ENCODE results near the gene NFE2L1. TPM values are rescaled to one million over a fixed set of nuclear protein-coding genes. Genes with fewer than 3 reads are reported as not detected.
"Not testable (repeated sequence)": the region's sequence is repeated elsewhere in the genome, so short reads cannot be mapped to it uniquely, and the experiment has no call there.

NFE2L1 gene
- 100 to 1,000 TPM; 146 to 376 (median 279) TPM for polyA plus RNA-seq (ENCODE audit: insufficient read length in 12 of 12)
- long read RNA-seq, donor 1, full-length matches to known transcripts: 14 of 89 reads
- long read RNA-seq, donor 1, partial matches to known transcripts: 75 of 89 reads
- long read RNA-seq, donor 1, other reads (novel, unspliced or antisense): 0 of 89 reads
- long read RNA-seq, donor 2, full-length matches to known transcripts: 25 of 179 reads
- long read RNA-seq, donor 2, partial matches to known transcripts: 137 of 179 reads
- long read RNA-seq, donor 2, other reads (novel, unspliced or antisense): 17 of 179 reads
- long read RNA-seq, donor 3, full-length matches to known transcripts: 9 of 54 reads
- long read RNA-seq, donor 3, partial matches to known transcripts: 33 of 54 reads
- long read RNA-seq, donor 3, other reads (novel, unspliced or antisense): 12 of 54 reads
- long read RNA-seq, donor 4, full-length matches to known transcripts: 5 of 64 reads
- long read RNA-seq, donor 4, partial matches to known transcripts: 53 of 64 reads
- long read RNA-seq, donor 4, other reads (novel, unspliced or antisense): 6 of 64 reads
- long read RNA-seq, donor 5, full-length matches to known transcripts: 37 of 241 reads
- long read RNA-seq, donor 5, partial matches to known transcripts: 180 of 241 reads
- long read RNA-seq, donor 5, other reads (novel, unspliced or antisense): 24 of 241 reads
- long read RNA-seq, donor 6, full-length matches to known transcripts: 10 of 75 reads
- long read RNA-seq, donor 6, partial matches to known transcripts: 60 of 75 reads
- long read RNA-seq, donor 6, other reads (novel, unspliced or antisense): 5 of 75 reads
- long read RNA-seq, donor 7, full-length matches to known transcripts: 8 of 71 reads
- long read RNA-seq, donor 7, partial matches to known transcripts: 56 of 71 reads
- long read RNA-seq, donor 7, other reads (novel, unspliced or antisense): 7 of 71 reads
- long read RNA-seq, donor 8, full-length matches to known transcripts: 26 of 207 reads
- long read RNA-seq, donor 8, partial matches to known transcripts: 156 of 207 reads
- long read RNA-seq, donor 8, other reads (novel, unspliced or antisense): 25 of 207 reads
- long read RNA-seq, donor 9, full-length matches to known transcripts: 8 of 55 reads
- long read RNA-seq, donor 9, partial matches to known transcripts: 41 of 55 reads
- long read RNA-seq, donor 9, other reads (novel, unspliced or antisense): 6 of 55 reads
- long read RNA-seq, donor 10, full-length matches to known transcripts: 30 of 168 reads
- long read RNA-seq, donor 10, partial matches to known transcripts: 108 of 168 reads
- long read RNA-seq, donor 10, other reads (novel, unspliced or antisense): 30 of 168 reads
- long read RNA-seq, donor 11, full-length matches to known transcripts: 20 of 158 reads
- long read RNA-seq, donor 11, partial matches to known transcripts: 129 of 158 reads
- long read RNA-seq, donor 11, other reads (novel, unspliced or antisense): 9 of 158 reads

- DNase-seq: peak; percentile 99
These were observed at the start of gene NFE2L1 for GRCh38 chr17:48047741-48048383. Gene NFE2L1, plus strand, starts transcription at chr17:48048359. Its CDS starts 2,760 bp downstream, at chr17:48051119.

GRCh38 chr17:47999582-47999981 is 48.6 kb upstream of the NFE2L1 start:
- no peak for DNase-seq

GRCh38 chr17:48001197-48001596 is 47.0 kb upstream of the NFE2L1 start:
- no peak for DNase-seq

GRCh38 chr17:48001657-48002056 is 46.5 kb upstream of the NFE2L1 start:
- DNase-seq: not testable (repeated sequence)

- no peak for DNase-seq
These were observed 45.8 kb upstream of the NFE2L1 start for GRCh38 chr17:48002266-48002915.

GRCh38 chr17:48002916-48003416 is 45.2 kb upstream of the NFE2L1 start:
- DNase-seq: no peak

- DNase-seq: no peak
These were observed 44.6 kb upstream of the NFE2L1 start for GRCh38 chr17:48003417-48004151.

GRCh38 chr17:48004983-48005382 is 43.2 kb upstream of the NFE2L1 start:
- no peak for DNase-seq

GRCh38 chr17:48006936-48007709 is 41.0 kb upstream of the NFE2L1 start:
- DNase-seq: no peak

- no peak for DNase-seq
These were observed 38.0 kb upstream of the NFE2L1 start for GRCh38 chr17:48010193-48010592.

GRCh38 chr17:48011405-48012150 is 36.6 kb upstream of the NFE2L1 start:
- DNase-seq: no peak

- DNase-seq: no peak
These were observed 36.0 kb upstream of the NFE2L1 start for GRCh38 chr17:48012151-48012520.

- no peak for DNase-seq
These were observed 35.5 kb upstream of the NFE2L1 start for GRCh38 chr17:48012654-48013053.

- no peak for DNase-seq
These were observed 34.1 kb upstream of the NFE2L1 start for GRCh38 chr17:48013876-48014594.

GRCh38 chr17:48014595-48015111 is 33.5 kb upstream of the NFE2L1 start:
- no peak for DNase-seq

GRCh38 chr17:48016112-48016511 is 32.0 kb upstream of the NFE2L1 start:
- DNase-seq: no peak

- DNase-seq: not testable (repeated sequence)
These were observed 30.4 kb upstream of the NFE2L1 start for GRCh38 chr17:48017817-48018158.

Data from muscle of arm (tissue), 14 donors.